ENCODE measurements around the gene TKTL1.
"Not testable (repeated sequence)": the region's sequence is repeated elsewhere in the genome, so short reads cannot be mapped to it uniquely, and the experiment has no call there.

GRCh38 chrX:154284489-154285338 is 10.9 kb upstream of the TKTL1 start:
- TF ChIP-seq EZH2 (IDR thresholded peaks at IDR 0.05; ENCODE audit: low read length); CTCF (optimal IDR thresholded peaks at IDR 0.05 in 1 of 3, IDR thresholded peaks at IDR 0.05 in 1 of 3, conservative IDR thresholded peaks at IDR 0.05 in 1 of 3; ENCODE audit: extremely low read depth in 1 of 3, insufficient read depth in 2 of 3, low read length in 3 of 3): not testable (repeated sequence)
